Neural progenitor cell (in vitro differentiated cells): Measurements from ENCODE around the gene RGS3. TPM values are rescaled to one million over a fixed set of nuclear protein-coding genes. Genes with fewer than 3 reads are reported as not detected.

Experiments
- DNase-seq: peaks from one replicate; pipeline ENCODE4 v3.0.0-alpha.2; 2016; ENCODE audit warnings: low spot score
- H2AFZ ChIP-seq: fragments of 200-600 bp; sonication (generic); replicated peaks from 2 replicates; pipeline ENCODE4 v1.6.1; 2016; ENCODE audit warnings: antibody characterized with exemption
- H3F3A ChIP-seq: fragments of 200-600 bp; sonication (generic); 2 replicates; pipeline ENCODE4 v1.6.1; 2016; ENCODE audit warnings: antibody characterized with exemption, low read depth
- H3K27ac ChIP-seq: fragments of 200-600 bp; sonication (generic); 2 replicates; pipeline ENCODE4 v1.5.1; 2016; ENCODE audit warnings: mild to moderate bottlenecking
- H3K27me3 ChIP-seq: fragments of 200-600 bp; sonication (generic); 2 replicates; pipeline ENCODE4 v1.6.1; 2016; ENCODE audit warnings: mild to moderate bottlenecking, moderate library complexity
- H3K36me3 ChIP-seq: fragments of 200-600 bp; sonication (generic); 2 replicates; pipeline ENCODE4 v1.5.1; 2016
- H3K4me1 ChIP-seq: fragments of 200-600 bp; sonication (generic); 2 replicates; pipeline ENCODE4 v1.6.1; 2016; ENCODE audit warnings: mixed run types
- H3K4me2 ChIP-seq: fragments of 200-600 bp; sonication (generic); 2 replicates; pipeline ENCODE4 v1.6.1; 2016
- H3K4me3 ChIP-seq: fragments of 200-600 bp; sonication (generic); 2 replicates; pipeline ENCODE4 v1.5.1; 2016
- H3K79me2 ChIP-seq: fragments of 200-600 bp; sonication (generic); 2 replicates; pipeline ENCODE4 v1.6.1; 2016; ENCODE audit warnings: low read depth
- H3K9ac ChIP-seq: fragments of 200-600 bp; sonication (generic); 2 replicates; pipeline ENCODE4 v1.6.1; 2016
- H3K9me3 ChIP-seq: fragments of 200-600 bp; sonication (generic); 2 replicates; pipeline ENCODE4 v1.5.1; 2016; ENCODE audit warnings: low read depth
- H4K20me1 ChIP-seq: fragments of 200-600 bp; sonication (generic); 2 replicates; pipeline ENCODE4 v1.6.1; 2016; ENCODE audit warnings: low read depth
- H3K27ac Mint-ChIP-seq: 3 replicates; pipeline ENCODE4 v1.8.0; 2021; ENCODE audit warnings: mixed read lengths
- H3K27me3 Mint-ChIP-seq: 2 replicates; pipeline ENCODE4 v1.8.0; 2022; ENCODE audit warnings: low read depth, mild to moderate bottlenecking, inconsistent platforms, moderate library complexity, mixed read lengths; ENCODE audit not compliant: insufficient read depth
- H3K36me3 Mint-ChIP-seq: 3 replicates; pipeline ENCODE4 v1.8.0; 2021; ENCODE audit warnings: mixed read lengths
- H3K4me1 Mint-ChIP-seq: 3 replicates; pipeline ENCODE4 v1.8.0; 2021; ENCODE audit warnings: mixed read lengths
- H3K4me3 Mint-ChIP-seq: 3 replicates; pipeline ENCODE4 v1.8.0; 2021; ENCODE audit warnings: mild to moderate bottlenecking, moderate library complexity, mixed read lengths
- H3K9me3 Mint-ChIP-seq: 3 replicates; pipeline ENCODE4 v1.8.0; 2020; ENCODE audit warnings: mixed read lengths
- EZH2 ChIP-seq: fragments of 200-600 bp; sonication (generic); IDR thresholded peaks from 2 replicates; pipeline ENCODE4 v1.6.1; 2017; ENCODE audit warnings: antibody characterized with exemption, mild to moderate bottlenecking, moderate library complexity
- EZH2phosphoT487 ChIP-seq: fragments of 200-600 bp; sonication (generic); IDR thresholded peaks from 2 replicates; pipeline ENCODE4 v1.6.1; 2017; ENCODE audit warnings: antibody characterized with exemption
- total RNA-seq: library from RNA; depleted of rRNA; stranded (reverse); fragments of >200 nt; gene quantifications from 2 replicates; pipeline ENCODE4 v1.2.3, GENCODE V29; 2015; ENCODE audit warnings: low replicate concordance
- TF ChIP-seq, protein P1 (sequence below): fragments of 200-600 bp; sonication (generic); IDR thresholded peaks from 2 replicates; pipeline ENCODE4 v1.5.1; 2017; ENCODE audit warnings: antibody characterized with exemption, mild to moderate bottlenecking

Gene RGS3
- total RNA-seq, 1 donor from 2014 or later, result 30.3 TPM

DNA sequence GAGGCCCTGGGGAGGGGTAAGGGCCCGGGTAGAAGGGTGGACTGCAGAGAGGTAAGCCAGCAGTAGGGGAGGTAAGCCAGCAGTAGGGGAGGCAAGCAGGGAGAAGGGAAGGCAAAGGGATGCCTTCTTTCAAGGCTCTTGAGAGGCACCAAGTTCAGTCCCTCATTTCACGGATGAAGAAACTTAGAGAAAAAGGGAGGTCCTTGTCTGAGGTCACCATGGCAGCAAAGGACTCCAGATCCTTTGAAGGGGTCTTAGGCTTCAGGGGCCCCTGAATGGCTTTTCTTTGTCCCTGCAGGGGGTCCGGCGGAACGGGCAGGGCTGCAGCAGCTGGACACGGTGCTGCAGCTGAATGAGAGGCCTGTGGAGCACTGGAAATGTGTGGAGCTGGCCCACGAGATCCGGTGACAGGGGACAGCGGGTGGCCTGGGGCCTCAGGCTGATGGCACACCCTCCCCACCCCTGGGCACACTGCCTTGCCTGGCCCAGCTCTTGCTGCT lies 42.6 kb downstream of the RGS3 start:
- Mint-ChIP-seq H3K27ac (peak overlapping the region; percentile 97), H3K4me3 (peak overlapping the region; percentile 48), H3K4me1 (peaks cover 94% of the 10 kb centered on the region), H3K9me3 (no peaks in the 10 kb centered on the region), H3K27me3 (peaks cover 8% of the 10 kb centered on the region), H3K36me3 (peaks cover 11% of the 10 kb centered on the region)
- no peaks in the 10 kb centered on the region for H3K27me3 ChIP-seq
- DNase-seq, result peak; percentile 95
- no peak overlapping the region for H2AFZ ChIP-seq
- peak overlapping the region; percentile 79 for H3K4me2 ChIP-seq
- H3K4me1 ChIP-seq, result peaks cover 38% of the 10 kb centered on the region
- H3K79me2 ChIP-seq, result no peaks in the 10 kb centered on the region
- H3K9ac ChIP-seq, result no peak overlapping the region
- TF ChIP-seq, protein P1, sequence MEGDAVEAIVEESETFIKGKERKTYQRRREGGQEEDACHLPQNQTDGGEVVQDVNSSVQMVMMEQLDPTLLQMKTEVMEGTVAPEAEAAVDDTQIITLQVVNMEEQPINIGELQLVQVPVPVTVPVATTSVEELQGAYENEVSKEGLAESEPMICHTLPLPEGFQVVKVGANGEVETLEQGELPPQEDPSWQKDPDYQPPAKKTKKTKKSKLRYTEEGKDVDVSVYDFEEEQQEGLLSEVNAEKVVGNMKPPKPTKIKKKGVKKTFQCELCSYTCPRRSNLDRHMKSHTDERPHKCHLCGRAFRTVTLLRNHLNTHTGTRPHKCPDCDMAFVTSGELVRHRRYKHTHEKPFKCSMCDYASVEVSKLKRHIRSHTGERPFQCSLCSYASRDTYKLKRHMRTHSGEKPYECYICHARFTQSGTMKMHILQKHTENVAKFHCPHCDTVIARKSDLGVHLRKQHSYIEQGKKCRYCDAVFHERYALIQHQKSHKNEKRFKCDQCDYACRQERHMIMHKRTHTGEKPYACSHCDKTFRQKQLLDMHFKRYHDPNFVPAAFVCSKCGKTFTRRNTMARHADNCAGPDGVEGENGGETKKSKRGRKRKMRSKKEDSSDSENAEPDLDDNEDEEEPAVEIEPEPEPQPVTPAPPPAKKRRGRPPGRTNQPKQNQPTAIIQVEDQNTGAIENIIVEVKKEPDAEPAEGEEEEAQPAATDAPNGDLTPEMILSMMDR, result no peak
- TF ChIP-seq EZH2phosphoT487 (no peak), EZH2 (no peak)
- H3F3A ChIP-seq, result peaks cover 18% of the 10 kb centered on the region
- H4K20me1 ChIP-seq, result peaks cover 34% of the 10 kb centered on the region
- no peaks in the 10 kb centered on the region for H3K9me3 ChIP-seq
- no peak overlapping the region for H3K27ac ChIP-seq
- no peaks in the 10 kb centered on the region for H3K36me3 ChIP-seq
- peak overlapping the region; percentile 34 for H3K4me3 ChIP-seq

DNA sequence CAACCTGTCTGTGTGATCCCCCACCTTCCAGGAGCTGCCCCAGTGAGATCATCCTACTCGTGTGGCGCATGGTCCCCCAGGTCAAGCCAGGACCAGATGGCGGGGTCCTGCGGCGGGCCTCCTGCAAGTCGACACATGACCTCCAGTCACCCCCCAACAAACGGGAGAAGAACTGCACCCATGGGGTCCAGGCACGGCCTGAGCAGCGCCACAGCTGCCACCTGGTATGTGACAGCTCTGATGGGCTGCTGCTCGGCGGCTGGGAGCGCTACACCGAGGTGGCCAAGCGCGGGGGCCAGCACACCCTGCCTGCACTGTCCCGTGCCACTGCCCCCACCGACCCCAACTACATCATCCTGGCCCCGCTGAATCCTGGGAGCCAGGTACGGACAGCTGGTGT lies 43.7 kb downstream of the RGS3 start:
- Histone ChIP-seq H3K27ac (no peak overlapping the region), H3K9ac (no peak overlapping the region), H3K4me2 (no peak overlapping the region), H3K9me3 (no peaks in the 10 kb centered on the region), H3K4me3 (no peak overlapping the region), H3K79me2 (no peaks in the 10 kb centered on the region), H2AFZ (no peak overlapping the region), H3K36me3 (no peaks in the 10 kb centered on the region), H4K20me1 (peaks cover 35% of the 10 kb centered on the region), H3F3A (peaks cover 26% of the 10 kb centered on the region), H3K27me3 (no peaks in the 10 kb centered on the region), H3K4me1 (peaks cover 37% of the 10 kb centered on the region)
- Mint-ChIP-seq H3K36me3 (peaks cover 11% of the 10 kb centered on the region), H3K4me1 (peaks cover 94% of the 10 kb centered on the region), H3K4me3 (peak overlapping the region; percentile 50), H3K27ac (peak overlapping the region; percentile 97), H3K9me3 (no peaks in the 10 kb centered on the region), H3K27me3 (peaks cover 6% of the 10 kb centered on the region)
- DNase-seq, result no peak
- TF ChIP-seq EZH2phosphoT487 (no peak), EZH2 (no peak)
- TF ChIP-seq, protein P1, result no peak

DNA sequence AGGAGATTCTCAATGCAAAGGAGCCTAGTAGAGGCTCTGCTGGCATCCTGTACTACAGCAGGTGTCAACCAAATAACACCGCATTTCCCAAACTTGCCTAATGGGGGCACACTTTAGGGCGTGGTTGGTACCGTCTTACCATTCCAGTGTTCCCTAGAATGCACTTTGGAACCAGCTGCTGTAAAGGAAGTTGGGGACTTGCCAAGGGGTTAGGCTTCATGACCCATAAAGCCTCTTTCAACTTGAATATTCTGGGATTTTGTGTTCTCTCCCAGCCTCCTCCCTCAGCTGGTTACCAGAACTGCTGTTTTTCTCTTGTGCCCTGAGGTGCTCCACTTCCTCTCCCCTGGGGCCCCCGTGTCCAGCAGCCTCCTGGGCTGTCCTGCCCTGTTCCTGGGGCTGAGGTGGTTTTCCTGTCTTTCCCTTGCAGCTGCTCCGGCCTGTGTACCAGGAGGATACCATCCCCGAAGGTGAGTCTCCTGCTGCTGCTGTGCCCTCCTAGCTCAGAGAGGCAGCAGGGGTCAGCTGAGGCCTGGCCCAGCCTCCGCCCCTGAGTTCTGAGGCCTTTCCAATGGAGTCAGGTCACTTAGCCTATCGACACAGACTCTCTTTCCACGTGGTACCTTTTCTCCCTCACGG lies 44.7 kb downstream of the RGS3 start:
- no peak overlapping the region for H3K4me2 ChIP-seq
- no peak for TF ChIP-seq EZH2
- no peak for TF ChIP-seq EZH2phosphoT487
- TF ChIP-seq, protein P1, result peak; percentile 41
- no peaks in the 10 kb centered on the region for H3K79me2 ChIP-seq
- H3K9me3 ChIP-seq, result no peaks in the 10 kb centered on the region
- H3K9ac ChIP-seq, result no peak overlapping the region
- Mint-ChIP-seq H3K27ac (peak overlapping the region; percentile 86), H3K9me3 (no peaks in the 10 kb centered on the region), H3K4me3 (peak overlapping the region; percentile 19), H3K27me3 (peaks cover 6% of the 10 kb centered on the region), H3K4me1 (peaks cover 92% of the 10 kb centered on the region), H3K36me3 (peaks cover 12% of the 10 kb centered on the region)
- no peak overlapping the region for H3K27ac ChIP-seq
- no peaks in the 10 kb centered on the region for H3K36me3 ChIP-seq
- no peak overlapping the region for H3K4me3 ChIP-seq
- H2AFZ ChIP-seq, result no peak overlapping the region
- DNase-seq, result no peak
- peaks cover 26% of the 10 kb centered on the region for H3F3A ChIP-seq
- peaks cover 34% of the 10 kb centered on the region for H3K4me1 ChIP-seq
- no peaks in the 10 kb centered on the region for H3K27me3 ChIP-seq
- peaks cover 35% of the 10 kb centered on the region for H4K20me1 ChIP-seq
